ENCODE measurements around the gene BNC2. TPM values are rescaled to one million over a fixed set of nuclear protein-coding genes. Genes with fewer than 3 reads are reported as not detected.

Gene BNC2
- total and polyA plus RNA-seq, 8 donors, result 0.28 to 7.6 (median 0.99) TPM

- no peak for FAIRE-seq
- no peak for DNase-seq
- intact Hi-C loops (cut with DNase I), result no loop called here
- Histone ChIP-seq H3K27ac (no peak overlapping the region), H3K4me3 (no peak overlapping the region), H3K9me3 (no peaks in the 10 kb centered on the region), H3K4me1 (no peaks in the 10 kb centered on the region), H3K27me3 (peaks cover 0 to 27% (median 2%) of the 10 kb centered on the region in 4 donors), H3K36me3 (no peaks in the 10 kb centered on the region)
- no peak for ATAC-seq
- no peak for TF ChIP-seq CTCF (IDR thresholded peaks at IDR 0.05)
- WGBS, 2 donors, result 79 to 80% methylated on average over 5 of the region's 5 CpGs
These were observed 137.9 kb downstream of the BNC2 start for GRCh38 chr9:16732546-16732945.

- no peak for DNase-seq
- ATAC-seq, result no peak
- no peak overlapping the region for H3K27ac ChIP-seq
- intact Hi-C loops (cut with DNase I), result no loop called here
- H3K36me3 ChIP-seq, result no peaks in the 10 kb centered on the region
- H3K9me3 ChIP-seq, result no peaks in the 10 kb centered on the region
- FAIRE-seq, result no peak
- 30 to 38% methylated on average over 5 of the region's 5 CpGs for WGBS, 2 donors
- no peaks in the 10 kb centered on the region for H3K4me1 ChIP-seq
- H3K4me3 ChIP-seq, result no peak overlapping the region
- TF ChIP-seq CTCF (IDR thresholded peaks at IDR 0.05), result no peak
- peaks cover 0 to 27% (median 2%) of the 10 kb centered on the region in 4 donors for H3K27me3 ChIP-seq
These were observed 140.3 kb downstream of the BNC2 start for GRCh38 chr9:16730162-16730561.

- Histone ChIP-seq H3K27ac (no peak overlapping the region), H3K9me3 (no peaks in the 10 kb centered on the region), H3K36me3 (no peaks in the 10 kb centered on the region), H3K27me3 (peaks cover 0 to 27% (median 2%) of the 10 kb centered on the region in 4 donors), H3K4me1 (no peaks in the 10 kb centered on the region), H3K4me3 (no peak overlapping the region)
- WGBS, 2 donors, result 58 to 70% methylated on average over 4 of the region's 4 CpGs
- ATAC-seq (no peak), FAIRE-seq (no peak), DNase-seq (no peak)
- intact Hi-C loops (cut with DNase I), result no loop called here
- no peak for TF ChIP-seq CTCF (IDR thresholded peaks at IDR 0.05)
These were observed 140.8 kb downstream of the BNC2 start for GRCh38 chr9:16729651-16730050.

GRCh38 chr9:16728137-16728508 lies 142.3 kb downstream of the BNC2 start:
- no peak for TF ChIP-seq CTCF (IDR thresholded peaks at IDR 0.05)
- Histone ChIP-seq H3K9me3 (no peaks in the 10 kb centered on the region), H3K36me3 (no peaks in the 10 kb centered on the region), H3K27me3 (peaks cover 0 to 27% (median 2%) of the 10 kb centered on the region in 4 donors), H3K4me1 (no peaks in the 10 kb centered on the region), H3K27ac (no peak overlapping the region), H3K4me3 (no peak overlapping the region)
- FAIRE-seq (no peak), DNase-seq (no peak), ATAC-seq (no peak)
- 81 to 88% methylated on average over 3 of the region's 3 CpGs for WGBS, 2 donors
- intact Hi-C loops (cut with DNase I), result no loop called here

GRCh38 chr9:16727452-16728136 lies 142.9 kb downstream of the BNC2 start:
- H3K4me1 ChIP-seq, result no peaks in the 10 kb centered on the region
- peak overlapping the region in 2 of 4 donors; percentile 30 to 53 for H3K27ac ChIP-seq
- H3K9me3 ChIP-seq, result no peaks in the 10 kb centered on the region
- no peaks in the 10 kb centered on the region for H3K36me3 ChIP-seq
- ATAC-seq (peak in 2 of 4 donors; percentile 12 to 31), DNase-seq (no peak), FAIRE-seq (no peak)
- 37 to 38% methylated on average over 7 of the region's 7 CpGs for WGBS, 2 donors
- no peak for TF ChIP-seq CTCF (IDR thresholded peaks at IDR 0.05)
- peak overlapping the region in 2 of 4 donors; percentile 35 to 56 for H3K4me3 ChIP-seq
- H3K27me3 ChIP-seq, result peaks cover 0 to 28% (median 2%) of the 10 kb centered on the region in 4 donors
- intact Hi-C loops (cut with DNase I), result no loop called here
